ENCODE results near the gene ZNF124.

The ZNF124 gene

DNA sequence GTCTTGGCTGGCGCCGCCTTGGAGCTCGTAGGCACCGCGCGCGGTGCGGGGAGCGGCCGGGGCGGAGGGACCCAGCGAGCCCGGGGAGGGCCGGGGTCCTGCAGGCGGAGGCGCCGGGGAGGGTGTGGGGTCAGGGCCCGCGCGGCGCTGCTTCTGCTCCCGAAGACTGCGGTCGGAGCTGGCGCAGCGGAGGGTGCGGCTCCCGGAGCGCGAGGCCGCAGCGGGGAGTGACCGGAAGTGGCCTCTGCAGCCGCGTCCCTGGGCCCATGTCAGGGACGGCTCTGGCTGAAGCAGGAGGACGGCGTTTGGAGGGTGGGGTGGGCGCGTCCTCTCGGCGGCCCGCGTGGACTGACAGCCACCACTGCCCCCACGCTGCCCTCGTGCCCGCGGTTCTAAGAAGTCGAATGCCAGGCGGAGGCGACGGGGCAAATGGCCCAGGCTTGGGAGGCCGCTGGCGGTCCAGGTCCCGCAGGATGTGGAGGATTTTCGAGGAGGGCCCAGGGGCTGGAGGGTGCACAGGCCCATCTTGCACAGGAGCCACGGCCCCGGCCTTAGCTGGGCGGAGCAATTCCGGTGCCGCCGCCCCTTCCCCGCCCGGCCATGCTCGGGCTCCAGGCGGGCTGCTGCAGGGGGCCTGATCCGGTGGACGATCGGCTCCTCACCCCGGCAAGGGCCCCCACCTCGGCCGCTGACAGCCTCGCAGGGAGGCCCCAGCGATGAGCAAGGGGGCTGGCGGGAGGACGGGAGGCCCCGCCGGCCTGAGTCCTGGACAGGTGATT lies 59.9 kb downstream of the ZNF124 start:
- DNase-seq, result no peak

DNA sequence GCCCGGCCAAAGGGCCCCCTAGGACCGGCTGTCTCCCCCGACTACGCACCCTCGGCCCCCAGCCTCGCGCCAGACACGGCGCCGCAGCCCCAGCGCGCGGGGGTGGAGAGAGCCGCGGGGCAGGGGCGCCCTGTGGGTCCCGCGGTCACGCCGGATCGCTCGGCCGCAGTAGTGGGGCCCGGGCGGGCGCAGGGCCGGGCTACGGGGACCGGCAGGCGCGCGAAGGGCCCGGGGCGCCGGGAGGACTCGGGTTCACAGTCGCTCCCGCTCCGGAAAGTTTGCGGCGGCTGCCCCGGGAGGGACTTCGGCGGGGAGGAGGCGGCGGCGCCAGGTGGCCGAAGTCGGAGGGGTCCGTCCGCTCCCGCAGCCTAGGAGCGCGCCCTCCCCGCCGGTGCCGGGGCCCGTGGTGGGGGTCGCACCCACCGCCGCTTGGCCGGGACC lies 60.5 kb downstream of the ZNF124 start:
- no peak for DNase-seq

DNA sequence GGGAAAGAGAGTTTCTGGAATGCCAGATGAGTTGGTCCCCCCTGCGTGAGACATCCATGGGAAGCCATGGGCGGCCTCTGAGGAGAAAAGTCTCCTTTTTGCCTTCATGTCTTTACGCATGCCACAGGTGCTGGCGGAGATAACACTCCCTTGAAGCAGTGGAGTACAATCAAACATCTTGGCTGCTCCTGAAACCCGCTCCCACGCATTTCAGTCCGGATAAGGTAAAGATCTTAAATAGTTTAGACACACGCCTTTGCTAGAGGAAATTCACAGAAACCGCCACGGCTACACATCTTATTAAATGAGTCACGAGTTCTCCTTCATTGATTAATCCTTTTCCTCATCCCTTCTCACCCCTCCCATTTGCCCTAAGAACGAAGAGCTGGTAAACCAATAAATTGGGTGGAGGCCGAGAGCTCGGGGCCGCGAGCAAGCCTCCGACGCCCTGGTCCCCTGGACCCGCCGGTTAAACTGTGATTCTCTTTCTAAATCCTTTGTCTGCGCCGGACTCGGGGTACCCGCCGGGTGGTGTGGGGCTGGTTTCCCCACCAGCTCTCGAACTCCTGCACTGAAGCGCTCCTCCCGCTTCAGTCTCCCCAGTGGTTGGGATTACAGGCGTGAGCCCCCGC lies 61.1 kb downstream of the ZNF124 start:
- DNase-seq, result no peak

DNA sequence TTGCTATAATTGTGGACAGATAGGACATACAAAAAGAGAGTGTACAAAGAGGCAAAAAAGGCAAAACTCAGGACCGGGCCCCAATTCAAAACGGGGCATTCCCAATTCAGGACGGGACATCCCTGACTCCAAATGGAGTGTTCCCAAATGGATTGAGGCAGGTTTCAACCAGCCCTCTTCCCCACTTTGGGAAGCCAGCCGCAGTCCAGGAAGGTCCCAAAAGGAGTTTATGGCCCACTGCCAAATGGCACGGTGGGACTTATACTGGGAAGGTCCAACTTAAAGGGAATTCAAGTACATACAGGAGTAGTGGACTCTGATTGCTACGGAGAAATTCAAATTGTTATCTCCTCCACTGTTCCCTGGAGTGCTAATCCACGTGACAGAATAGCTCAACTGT lies 64.1 kb downstream of the ZNF124 start:
- no peak for DNase-seq

DNA sequence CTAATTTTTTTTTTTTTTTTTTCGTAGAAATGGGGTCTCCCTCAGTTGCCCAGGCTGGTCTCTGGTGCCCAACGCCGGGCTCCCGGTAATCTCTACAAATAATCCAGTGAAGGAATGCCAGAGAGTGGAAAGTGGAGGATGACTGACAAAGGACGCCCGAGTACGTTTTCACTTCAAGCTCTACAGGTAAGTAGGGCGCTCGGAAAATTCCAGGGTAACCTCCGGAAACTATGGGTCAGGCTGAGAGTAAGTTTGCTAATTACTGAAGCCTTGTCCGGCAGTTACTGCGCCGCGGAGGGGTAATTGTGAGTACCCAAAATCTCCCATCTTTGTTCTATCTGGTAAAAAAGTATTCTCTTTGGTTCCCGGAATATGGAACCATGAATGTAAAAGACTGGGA lies 65.9 kb downstream of the ZNF124 start:
- no peak for DNase-seq

Measured in activated CD4-positive, CD25-positive, alpha-beta regulatory T cell treated with anti-CD3 and anti-CD28 coated beads, Interleukin-2, amount 50 U/mL, for 72 hours (primary cell).